Loucy (cell line): ENCODE results near the gene RBM6.

ENCODE experiments used
- H2AFZ ChIP-seq: fragments of 200-600 bp; sonication (generic); 2 replicates; pipeline ENCODE4 v1.6.0; 2016; ENCODE audit warnings: antibody characterized with exemption, mild to moderate bottlenecking, low read length, moderate library complexity
- H3F3A ChIP-seq: fragments of 200-600 bp; 2 replicates; pipeline ENCODE4 v1.6.0; 2016; ENCODE audit warnings: antibody characterized with exemption, low read depth, mild to moderate bottlenecking
- H3K27me3 ChIP-seq: fragments of 200-600 bp; sonication (generic); 2 replicates; pipeline ENCODE4 v1.6.1; 2014; ENCODE audit warnings: low read length, mild to moderate bottlenecking; ENCODE audit not compliant: insufficient read depth, poor library complexity, severe bottlenecking
- H3K36me3 ChIP-seq: fragments of 200-600 bp; sonication (generic); 2 replicates; pipeline ENCODE4 v1.6.1; 2016; ENCODE audit warnings: low read length; ENCODE audit not compliant: insufficient read depth
- H3K4me1 ChIP-seq: fragments of 200-600 bp; sonication (generic); 2 replicates; pipeline ENCODE4 v1.5.1; 2014; ENCODE audit warnings: low read length, mild to moderate bottlenecking; ENCODE audit not compliant: insufficient read depth, poor library complexity, severe bottlenecking
- H3K4me2 ChIP-seq: fragments of 200-600 bp; sonication (generic); 2 replicates; pipeline ENCODE4 v1.6.0; 2014; ENCODE audit warnings: antibody characterized with exemption, low read length, low read depth, mild to moderate bottlenecking; ENCODE audit not compliant: poor library complexity, severe bottlenecking
- H3K4me3 ChIP-seq: fragments of 200-600 bp; sonication (generic); 2 replicates; pipeline ENCODE4 v1.5.1; 2014; ENCODE audit warnings: low read length, mild to moderate bottlenecking, mixed read lengths; ENCODE audit not compliant: poor library complexity, severe bottlenecking
- H3K79me2 ChIP-seq: fragments of 200-600 bp; sonication (generic); 2 replicates; pipeline ENCODE4 v1.6.1; 2014; ENCODE audit warnings: low read length; ENCODE audit not compliant: insufficient read depth
- H3K9ac ChIP-seq: fragments of 200-600 bp; sonication (generic); 2 replicates; pipeline ENCODE4 v1.6.0; 2014; ENCODE audit warnings: mild to moderate bottlenecking, low read depth, low read length, moderate library complexity; ENCODE audit not compliant: poor library complexity, severe bottlenecking
- H3K9me2 ChIP-seq: fragments of 200-600 bp; sonication (generic); replicated peaks from 2 replicates; pipeline ENCODE4 v1.6.1; 2016; ENCODE audit warnings: low read depth, low read length, mixed read lengths
- H3K9me3 ChIP-seq: fragments of 200-600 bp; sonication (generic); 2 replicates; pipeline ENCODE4 v1.6.1; 2014; ENCODE audit warnings: mild to moderate bottlenecking, antibody characterized with exemption, low read length, low read depth; ENCODE audit not compliant: insufficient read depth
- H4K20me1 ChIP-seq: fragments of 200-600 bp; sonication (generic); 2 replicates; pipeline ENCODE4 v1.6.0; 2014; ENCODE audit warnings: antibody characterized with exemption, low read length, mild to moderate bottlenecking; ENCODE audit not compliant: insufficient read depth, poor library complexity, severe bottlenecking
- CTCF ChIP-seq: fragments of 200-600 bp; sonication (generic); conservative IDR thresholded peaks from 2 replicates; pipeline ENCODE4 v1.5.1; 2014; ENCODE audit warnings: mild to moderate bottlenecking, antibody characterized with exemption, low read length
- EZH2phosphoT487 ChIP-seq: fragments of 200-600 bp; IDR thresholded peaks from 2 replicates; pipeline ENCODE4 v1.6.1; 2018; ENCODE audit warnings: antibody characterized with exemption, mild to moderate bottlenecking, moderate library complexity, borderline replicate concordance

The RBM6 gene

GRCh38 chr3:50100386-50100785 is 160.4 kb downstream of the RBM6 start:
- Histone ChIP-seq H3K9ac (no peak overlapping the region), H3K79me2 (peaks cover 33% of the 10 kb centered on the region), H3K9me3 (no peaks in the 10 kb centered on the region), H4K20me1 (peaks cover 22% of the 10 kb centered on the region), H3K36me3 (peaks cover 97% of the 10 kb centered on the region), H3K4me3 (no peak overlapping the region), H3K27me3 (no peaks in the 10 kb centered on the region), H3K4me2 (no peak overlapping the region), H2AFZ (no peak overlapping the region), H3K4me1 (peaks cover 11% of the 10 kb centered on the region), H3F3A (no peaks in the 10 kb centered on the region), H3K9me2 (no peaks in the 10 kb centered on the region)
- no peak for TF ChIP-seq EZH2phosphoT487
- no peak for TF ChIP-seq CTCF

- no peaks in the 10 kb centered on the region for H3F3A ChIP-seq
- TF ChIP-seq EZH2phosphoT487 (no peak), CTCF (no peak)
- peaks cover 95% of the 10 kb centered on the region for H3K36me3 ChIP-seq
- no peak overlapping the region for H3K4me2 ChIP-seq
- H4K20me1 ChIP-seq: peaks cover 15% of the 10 kb centered on the region
- H2AFZ ChIP-seq: no peak overlapping the region
- H3K4me3 ChIP-seq: no peak overlapping the region
- no peaks in the 10 kb centered on the region for H3K9me3 ChIP-seq
- H3K27me3 ChIP-seq: no peaks in the 10 kb centered on the region
- no peaks in the 10 kb centered on the region for H3K9me2 ChIP-seq
- H3K4me1 ChIP-seq: peaks cover 4% of the 10 kb centered on the region
- no peak overlapping the region for H3K9ac ChIP-seq
- peaks cover 28% of the 10 kb centered on the region for H3K79me2 ChIP-seq
Observed at GRCh38 chr3:50100956-50101845, 161.3 kb downstream of the RBM6 start.

- H2AFZ ChIP-seq: no peak overlapping the region
- H4K20me1 ChIP-seq: peaks cover 5% of the 10 kb centered on the region
- no peak for TF ChIP-seq EZH2phosphoT487
- H3K9ac ChIP-seq: no peak overlapping the region
- no peaks in the 10 kb centered on the region for H3K27me3 ChIP-seq
- H3K36me3 ChIP-seq: peaks cover 97% of the 10 kb centered on the region
- no peaks in the 10 kb centered on the region for H3K9me2 ChIP-seq
- H3K79me2 ChIP-seq: peaks cover 15% of the 10 kb centered on the region; the same call in 1 of the 2 replicates
- no peak overlapping the region for H3K4me2 ChIP-seq
- H3K4me3 ChIP-seq: no peak overlapping the region
- no peaks in the 10 kb centered on the region for H3K4me1 ChIP-seq
- H3K9me3 ChIP-seq: no peaks in the 10 kb centered on the region
- H3F3A ChIP-seq: no peaks in the 10 kb centered on the region
Observed at GRCh38 chr3:50102558-50102957, 162.6 kb downstream of the RBM6 start.
